ENCODE results near the gene FAM170B. TPM values are rescaled to one million over a fixed set of nuclear protein-coding genes. Genes with fewer than 3 reads are reported as not detected.

FAM170B gene
- total and polyA plus RNA-seq, 3 experiments from 2014 or later: not detected

DNA sequence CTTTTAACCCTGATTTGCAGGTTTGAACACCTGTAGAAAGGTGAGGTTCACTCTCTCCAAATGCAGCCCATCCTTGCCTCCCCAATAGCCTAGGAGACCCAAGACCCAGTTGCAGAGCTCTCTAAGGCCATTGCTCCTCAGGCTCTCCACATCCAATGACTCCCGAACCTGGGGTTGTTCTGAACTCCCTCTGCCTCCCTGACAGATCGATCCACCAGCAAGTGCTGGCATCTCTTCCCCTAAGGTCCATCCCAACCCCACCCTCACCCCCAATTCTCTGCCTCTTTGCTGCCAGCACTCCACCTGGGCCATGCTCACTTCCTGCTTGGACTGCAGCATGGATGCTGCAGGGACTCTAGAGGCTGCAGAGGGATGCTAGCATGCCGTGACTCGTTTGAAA lies 19.3 kb upstream of the FAM170B start:
- Mint-ChIP-seq H3K36me3 (no peaks in the 10 kb centered on the region), H3K4me1 (peaks cover 6 to 11% (median 10%) of the 10 kb centered on the region in 3 donors), H3K9me3 (peaks cover 0 to 6% (median 5%) of the 10 kb centered on the region in 5 donors), H3K27ac (peak overlapping the region in 1 of 8 donors; percentile 37), H3K27me3 (peaks cover 6 to 18% of the 10 kb centered on the region in 2 donors), H3K4me3 (no peak overlapping the region)
- ChIA-PET CTCF (no interaction called here), POLR2A (no interaction called here)
- Histone ChIP-seq H3K9me3 (ENCODE audit: low read length) (no peaks in the 10 kb centered on the region), H3K4me3 (ENCODE audit: low read length) (no peak overlapping the region), H3K4me1 (ENCODE audit: insufficient read depth, low read length) (no peaks in the 10 kb centered on the region), H3K27ac (ENCODE audit: low read depth, low read length) (no peak overlapping the region), H3K36me3 (ENCODE audit: insufficient read depth, low read length) (no peaks in the 10 kb centered on the region), H3K27me3 (ENCODE audit: insufficient read depth, low read length, poor library complexity, severe bottlenecking) (no peaks in the 10 kb centered on the region)
- no peak for DNase-seq

GRCh38 chr10:49152663-49153062 lies 18.8 kb upstream of the FAM170B start:
- Mint-ChIP-seq H3K4me3 (no peak overlapping the region), H3K4me1 (peaks cover 6 to 10% (median 8%) of the 10 kb centered on the region in 3 donors), H3K9me3 (peaks cover 0 to 7% (median 6%) of the 10 kb centered on the region in 5 donors), H3K27me3 (peaks cover 7 to 16% of the 10 kb centered on the region in 2 donors), H3K27ac (no peak overlapping the region), H3K36me3 (peaks cover 0 to 2% (median 0%) of the 10 kb centered on the region in 3 donors)
- Histone ChIP-seq H3K27me3 (ENCODE audit: insufficient read depth, low read length, poor library complexity, severe bottlenecking) (no peaks in the 10 kb centered on the region), H3K4me1 (ENCODE audit: insufficient read depth, low read length) (no peaks in the 10 kb centered on the region), H3K27ac (ENCODE audit: low read depth, low read length) (no peak overlapping the region), H3K4me3 (ENCODE audit: low read length) (no peak overlapping the region), H3K9me3 (ENCODE audit: low read length) (no peaks in the 10 kb centered on the region), H3K36me3 (ENCODE audit: insufficient read depth, low read length) (no peaks in the 10 kb centered on the region)
- ChIA-PET CTCF (no interaction called here), POLR2A (no interaction called here)
- no peak for DNase-seq

GRCh38 chr10:49152037-49152436 lies 18.2 kb upstream of the FAM170B start:
- POLR2A ChIA-PET: no interaction called here

DNA sequence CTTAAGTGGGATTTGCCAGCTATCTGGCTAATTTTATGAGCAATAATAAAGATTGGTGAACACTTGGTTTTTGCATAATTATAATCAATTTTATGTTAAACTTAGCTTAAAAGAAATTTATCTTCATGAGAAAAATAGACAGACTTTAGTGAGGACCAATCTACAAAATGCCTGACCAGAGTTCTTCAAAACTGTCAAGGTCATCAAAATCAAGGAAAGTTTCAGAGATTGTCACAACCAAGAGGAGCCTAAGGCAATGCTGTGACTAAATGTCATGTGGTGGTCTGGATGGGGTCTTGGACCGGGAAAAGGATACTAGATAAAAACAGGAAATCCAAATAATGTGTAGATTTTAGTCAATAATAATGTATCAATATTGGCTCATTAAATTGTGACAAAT lies 17.7 kb upstream of the FAM170B start:
- no peak overlapping the region for H3K4me3 Mint-ChIP-seq
- Histone ChIP-seq H3K9me3 (ENCODE audit: low read length) (no peaks in the 10 kb centered on the region), H3K27me3 (ENCODE audit: insufficient read depth, low read length, poor library complexity, severe bottlenecking) (no peaks in the 10 kb centered on the region), H3K27ac (ENCODE audit: low read depth, low read length) (no peak overlapping the region), H3K4me1 (ENCODE audit: insufficient read depth, low read length) (no peaks in the 10 kb centered on the region), H3K36me3 (ENCODE audit: insufficient read depth, low read length) (no peaks in the 10 kb centered on the region), H3K4me3 (ENCODE audit: low read length) (no peak overlapping the region)
- peaks cover under 1% of the 10 kb centered on the region in 3 donors for H3K4me1 Mint-ChIP-seq
- H3K36me3 Mint-ChIP-seq: peaks cover 0 to 7% (median 0%) of the 10 kb centered on the region in 3 donors
- H3K27me3 Mint-ChIP-seq: peaks cover 7 to 14% of the 10 kb centered on the region in 2 donors
- ChIA-PET POLR2A (no interaction called here), CTCF (no interaction called here)
- no peak overlapping the region for H3K27ac Mint-ChIP-seq
- DNase-seq: no peak
- peaks cover 0 to 12% (median 7%) of the 10 kb centered on the region in 5 donors for H3K9me3 Mint-ChIP-seq

More at GRCh38 chr10:49152037-49152436, 18.2 kb upstream of the FAM170B start:
- no peak for DNase-seq
- Histone ChIP-seq H3K36me3 (ENCODE audit: insufficient read depth, low read length) (no peaks in the 10 kb centered on the region), H3K4me1 (ENCODE audit: insufficient read depth, low read length) (no peaks in the 10 kb centered on the region), H3K27me3 (ENCODE audit: insufficient read depth, low read length, poor library complexity, severe bottlenecking) (no peaks in the 10 kb centered on the region), H3K27ac (ENCODE audit: low read depth, low read length) (no peak overlapping the region), H3K9me3 (ENCODE audit: low read length) (no peaks in the 10 kb centered on the region), H3K4me3 (ENCODE audit: low read length) (no peak overlapping the region)
- H3K27ac Mint-ChIP-seq: peak overlapping the region in 1 of 8 donors; percentile 5
- peaks cover 3 to 4% (median 4%) of the 10 kb centered on the region in 3 donors for H3K4me1 Mint-ChIP-seq
- H3K4me3 Mint-ChIP-seq: no peak overlapping the region
- peaks cover 0 to 11% (median 7%) of the 10 kb centered on the region in 5 donors for H3K9me3 Mint-ChIP-seq
- CTCF ChIA-PET: no interaction called here
- peaks cover 0 to 7% (median 0%) of the 10 kb centered on the region in 3 donors for H3K36me3 Mint-ChIP-seq
- H3K27me3 Mint-ChIP-seq: peaks cover 7 to 14% of the 10 kb centered on the region in 2 donors

- H3K4me1 Mint-ChIP-seq: no peaks in the 10 kb centered on the region
- peaks cover 0 to 12% (median 7%) of the 10 kb centered on the region in 5 donors for H3K9me3 Mint-ChIP-seq
- H3K27me3 Mint-ChIP-seq: peaks cover 7 to 14% of the 10 kb centered on the region in 2 donors
- DNase-seq: no peak
- Histone ChIP-seq H3K27me3 (ENCODE audit: insufficient read depth, low read length, poor library complexity, severe bottlenecking) (no peaks in the 10 kb centered on the region), H3K9me3 (ENCODE audit: low read length) (no peaks in the 10 kb centered on the region), H3K36me3 (ENCODE audit: insufficient read depth, low read length) (no peaks in the 10 kb centered on the region), H3K4me1 (ENCODE audit: insufficient read depth, low read length) (no peaks in the 10 kb centered on the region), H3K4me3 (ENCODE audit: low read length) (no peak overlapping the region), H3K27ac (ENCODE audit: low read depth, low read length) (no peak overlapping the region)
- peaks cover 0 to 7% (median 0%) of the 10 kb centered on the region in 3 donors for H3K36me3 Mint-ChIP-seq
- POLR2A ChIA-PET: no interaction called here
- CTCF ChIA-PET: no interaction called here
- H3K27ac Mint-ChIP-seq: no peak overlapping the region
- no peak overlapping the region for H3K4me3 Mint-ChIP-seq
These were observed 17.2 kb upstream of the FAM170B start for GRCh38 chr10:49151025-49151445.

- Mint-ChIP-seq H3K27ac (no peak overlapping the region), H3K4me1 (no peaks in the 10 kb centered on the region), H3K4me3 (no peak overlapping the region), H3K36me3 (peaks cover 0 to 7% (median 0%) of the 10 kb centered on the region in 3 donors), H3K9me3 (peaks cover 0 to 12% (median 7%) of the 10 kb centered on the region in 5 donors), H3K27me3 (peaks cover 10 to 14% of the 10 kb centered on the region in 2 donors)
- Histone ChIP-seq H3K4me1 (ENCODE audit: insufficient read depth, low read length) (no peaks in the 10 kb centered on the region), H3K27me3 (ENCODE audit: insufficient read depth, low read length, poor library complexity, severe bottlenecking) (no peaks in the 10 kb centered on the region), H3K36me3 (ENCODE audit: insufficient read depth, low read length) (no peaks in the 10 kb centered on the region), H3K4me3 (ENCODE audit: low read length) (no peak overlapping the region), H3K27ac (ENCODE audit: low read depth, low read length) (no peak overlapping the region), H3K9me3 (ENCODE audit: low read length) (no peaks in the 10 kb centered on the region)
- ChIA-PET POLR2A (no interaction called here), CTCF (no interaction called here)
- DNase-seq: no peak
These were observed 16.6 kb upstream of the FAM170B start for GRCh38 chr10:49150426-49150825.

GRCh38 chr10:49149881-49150280 lies 16.1 kb upstream of the FAM170B start:
- ChIA-PET CTCF (no interaction called here), POLR2A (no interaction called here)
- Mint-ChIP-seq H3K4me3 (no peak overlapping the region), H3K36me3 (peaks cover 0 to 7% (median 0%) of the 10 kb centered on the region in 3 donors), H3K4me1 (no peaks in the 10 kb centered on the region), H3K9me3 (peaks cover 0 to 12% (median 7%) of the 10 kb centered on the region in 5 donors), H3K27me3 (peaks cover 10 to 13% of the 10 kb centered on the region in 2 donors), H3K27ac (no peak overlapping the region)
- no peak for DNase-seq
- H3K27me3 ChIP-seq (ENCODE audit: insufficient read depth, low read length, poor library complexity, severe bottlenecking): no peaks in the 10 kb centered on the region
- no peaks in the 10 kb centered on the region for H3K36me3 ChIP-seq (ENCODE audit: insufficient read depth, low read length)
- H3K4me1 ChIP-seq (ENCODE audit: insufficient read depth, low read length): no peaks in the 10 kb centered on the region
- H3K9me3 ChIP-seq (ENCODE audit: low read length): no peaks in the 10 kb centered on the region
- H3K4me3 ChIP-seq (ENCODE audit: low read length): no peak overlapping the region
- no peak overlapping the region for H3K27ac ChIP-seq (ENCODE audit: low read depth, low read length)

- Histone ChIP-seq H3K9me3 (ENCODE audit: low read length) (no peaks in the 10 kb centered on the region), H3K27ac (ENCODE audit: low read depth, low read length) (no peak overlapping the region), H3K4me3 (ENCODE audit: low read length) (no peak overlapping the region), H3K4me1 (ENCODE audit: insufficient read depth, low read length) (no peaks in the 10 kb centered on the region), H3K36me3 (ENCODE audit: insufficient read depth, low read length) (no peaks in the 10 kb centered on the region), H3K27me3 (ENCODE audit: insufficient read depth, low read length, poor library complexity, severe bottlenecking) (no peaks in the 10 kb centered on the region)
- CTCF ChIA-PET: no interaction called here
- Mint-ChIP-seq H3K27ac (no peak overlapping the region), H3K4me1 (no peaks in the 10 kb centered on the region), H3K36me3 (peaks cover 0 to 7% (median 0%) of the 10 kb centered on the region in 3 donors), H3K9me3 (peaks cover 0 to 12% (median 7%) of the 10 kb centered on the region in 5 donors), H3K4me3 (no peak overlapping the region), H3K27me3 (peaks cover 0 to 6% of the 10 kb centered on the region in 2 donors)
- no peak for DNase-seq
- POLR2A ChIA-PET: no interaction called here
These were observed 10.4 kb upstream of the FAM170B start for GRCh38 chr10:49144058-49144720.
